ENCODE measurements around the gene SLX9.

Gene SLX9

GRCh38 chr21:44977616-44978340 lies 37.9 kb downstream of the SLX9 start:
- DNase-seq, result no peak

DNA sequence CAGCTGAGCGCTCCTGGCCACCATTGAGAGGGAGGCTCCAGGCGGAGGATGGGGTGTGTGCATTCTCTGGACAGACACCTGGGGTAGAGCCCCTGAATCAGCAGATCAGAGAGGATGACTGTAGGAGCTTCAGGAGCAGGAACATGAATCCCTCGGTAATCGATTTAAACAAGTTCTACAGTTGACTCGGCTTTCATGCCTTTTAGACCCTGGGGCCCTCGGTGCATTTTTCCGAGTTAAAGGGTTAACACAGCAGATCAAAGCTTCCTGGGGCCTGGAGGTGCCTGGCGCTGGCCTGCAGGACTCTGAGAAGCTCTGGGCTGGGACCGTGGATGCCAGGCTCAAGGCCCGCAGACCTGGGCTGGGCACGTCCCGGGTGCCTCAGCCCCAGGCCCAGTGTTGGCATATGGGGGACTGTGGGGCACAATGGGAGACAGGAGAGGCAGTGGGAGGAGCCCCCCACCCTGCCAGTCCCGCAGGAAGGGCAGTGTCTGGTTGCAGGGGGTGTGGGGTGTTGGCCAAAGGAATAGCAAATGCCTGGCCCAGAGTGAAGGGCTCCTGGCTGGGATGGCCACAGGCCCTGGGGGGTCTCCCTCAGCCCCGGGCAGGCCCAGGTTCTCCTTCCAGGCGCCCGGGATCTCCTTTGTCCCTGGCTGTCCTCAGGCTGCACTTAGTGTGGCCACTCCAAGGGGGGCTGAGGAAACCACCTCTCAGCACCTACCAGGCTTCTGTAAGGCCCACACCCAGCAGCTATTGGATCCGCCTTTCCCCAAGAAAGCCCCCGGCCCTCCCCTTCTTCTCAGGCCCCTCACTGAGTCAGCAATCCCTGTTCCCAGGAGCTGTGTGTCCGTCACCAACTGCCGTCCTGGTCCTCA lies 40.1 kb downstream of the SLX9 start:
- DNase-seq, result no peak

DNA sequence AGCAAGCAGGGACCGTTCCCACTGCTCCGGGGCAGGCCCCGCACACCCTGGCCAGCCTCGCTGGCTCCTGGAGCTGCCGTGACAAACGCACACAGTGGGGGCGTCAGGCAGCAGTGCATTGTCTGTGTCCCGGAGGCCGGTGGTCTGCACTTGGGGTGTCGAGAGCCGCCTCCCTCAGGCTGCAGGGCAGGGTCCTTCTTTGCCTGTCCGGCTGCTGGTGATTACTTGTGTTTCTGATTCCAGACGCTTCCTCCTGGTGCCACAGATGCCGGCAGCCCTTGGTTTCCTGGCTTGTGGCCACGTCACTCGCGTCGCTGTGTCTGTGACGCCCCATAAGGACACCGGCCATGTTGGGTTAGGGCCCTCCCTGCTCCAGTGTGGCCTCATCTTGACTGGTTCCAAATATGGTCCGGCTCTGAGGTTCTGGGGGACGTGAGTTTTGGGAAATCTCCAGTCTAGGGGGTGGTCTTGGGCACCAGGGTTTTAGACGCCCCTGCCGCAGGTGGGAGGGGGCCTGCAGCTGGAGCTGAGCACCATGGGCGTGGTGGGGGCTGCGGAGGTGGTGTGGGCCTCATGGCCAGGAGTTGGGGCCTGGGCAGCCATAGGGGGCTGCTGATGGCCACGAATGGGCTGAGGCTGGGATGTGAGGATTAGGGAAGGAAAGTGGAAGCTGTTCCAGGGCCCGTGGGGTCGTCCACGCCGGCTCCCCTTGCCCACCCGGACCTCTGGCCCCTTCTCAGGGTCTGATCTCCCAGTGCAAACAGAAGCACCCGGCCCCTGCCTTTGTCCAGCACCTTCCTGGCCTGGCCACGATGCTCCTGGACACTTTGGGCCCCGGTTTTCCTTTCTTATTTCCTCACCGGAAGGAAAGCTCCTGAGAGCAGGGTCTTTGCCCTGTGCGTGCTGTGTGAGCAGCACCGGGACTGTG lies 41.0 kb downstream of the SLX9 start:
- DNase-seq, result no peak

- DNase-seq, result no peak
Observed at GRCh38 chr21:44982558-44983250, 42.9 kb downstream of the SLX9 start.

DNA sequence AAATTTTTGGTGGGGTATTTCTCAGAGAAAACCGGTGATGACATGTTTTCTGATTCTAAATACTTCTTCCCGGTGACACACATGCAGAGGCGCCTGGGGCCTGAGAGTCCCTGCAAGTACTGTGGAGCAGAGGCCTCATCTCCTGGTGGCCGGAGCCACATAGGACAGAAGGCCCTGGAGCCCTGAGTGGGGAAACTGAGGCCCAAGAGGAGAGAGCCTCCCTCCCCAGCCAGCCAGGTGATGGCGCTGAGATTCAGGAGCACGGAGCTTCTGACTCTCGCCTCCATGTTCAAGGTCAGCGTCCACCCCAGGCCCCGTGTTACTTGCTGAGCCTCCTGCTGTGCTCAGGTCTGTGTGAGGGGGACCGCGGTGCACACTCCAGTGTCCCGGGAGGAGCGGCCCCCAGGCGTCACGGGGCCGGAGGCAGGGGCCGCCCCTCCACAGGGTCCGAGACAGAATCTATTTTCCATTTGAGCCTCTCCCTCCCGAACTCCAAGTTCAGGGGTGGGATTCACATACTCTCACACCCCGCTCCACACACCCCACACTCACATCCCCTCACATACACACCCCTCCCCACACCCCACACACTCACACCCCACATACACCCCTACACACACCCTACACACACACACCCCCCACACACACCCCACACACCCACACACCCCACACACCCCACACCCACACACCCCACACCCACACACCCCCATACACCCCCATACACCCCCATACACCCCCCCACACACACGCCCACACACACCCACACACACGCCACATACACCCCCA lies 43.8 kb downstream of the SLX9 start:
- DNase-seq, result no peak

GRCh38 chr21:44984428-44984791 lies 44.6 kb downstream of the SLX9 start:
- no peak for DNase-seq

- DNase-seq, result no peak
Observed at GRCh38 chr21:44984792-44985440, 45.1 kb downstream of the SLX9 start.

GRCh38 chr21:44985441-44986401 lies 45.9 kb downstream of the SLX9 start:
- DNase-seq, result no peak

GRCh38 chr21:44986471-44987291 lies 46.9 kb downstream of the SLX9 start:
- DNase-seq, result no peak

DNA sequence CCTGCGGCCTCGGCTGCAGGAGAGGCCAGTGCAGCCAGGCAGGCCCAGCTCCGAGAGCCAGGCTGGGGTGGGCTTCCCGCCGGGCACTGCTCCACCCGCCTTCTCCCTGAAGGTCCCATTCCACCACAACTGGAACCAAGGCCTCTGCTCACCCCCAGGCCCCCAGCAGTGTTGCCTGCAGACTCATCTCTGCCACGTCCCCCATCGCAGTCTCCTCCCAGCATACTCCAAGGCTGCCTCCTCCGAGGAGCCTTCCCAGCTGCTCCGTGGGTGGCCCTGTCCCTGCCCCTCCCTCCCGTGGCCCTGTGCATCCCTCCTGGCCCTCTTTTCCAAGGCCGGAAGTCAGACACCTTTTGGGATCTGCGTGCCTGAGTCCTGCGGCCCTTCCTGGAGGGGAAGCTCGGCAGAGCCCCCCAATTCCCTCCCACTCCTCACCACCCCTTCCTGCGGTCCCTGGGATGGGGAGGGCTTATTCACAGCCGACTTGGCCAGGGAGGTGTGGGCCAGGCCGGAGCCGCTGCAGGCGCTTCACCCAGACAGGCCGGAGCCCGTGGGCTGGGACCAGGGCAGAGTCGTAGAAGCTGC lies 47.6 kb downstream of the SLX9 start:
- no peak for DNase-seq

- DNase-seq, result no peak
Observed at GRCh38 chr21:44987886-44988606, 48.2 kb downstream of the SLX9 start.

GRCh38 chr21:44988607-44989536 lies 49.0 kb downstream of the SLX9 start:
- DNase-seq, result no peak

DNA sequence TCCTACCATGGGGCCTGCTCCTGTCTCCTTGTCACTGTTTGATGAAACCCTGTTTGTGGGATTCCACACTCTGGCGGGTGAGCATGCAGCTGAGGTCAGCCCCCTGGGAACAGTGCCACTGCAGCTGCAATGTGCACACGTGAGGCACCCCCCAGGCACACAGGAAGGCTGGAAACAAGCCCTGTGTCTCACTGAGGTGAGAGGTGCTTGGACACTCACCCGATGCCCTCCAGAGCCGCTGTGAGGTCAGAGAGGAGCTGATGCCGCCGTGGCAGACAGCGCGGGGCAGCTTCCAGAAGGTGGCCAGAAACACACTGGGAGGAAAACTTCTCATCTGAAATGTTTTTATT lies 49.7 kb downstream of the SLX9 start:
- DNase-seq, result no peak

DNA sequence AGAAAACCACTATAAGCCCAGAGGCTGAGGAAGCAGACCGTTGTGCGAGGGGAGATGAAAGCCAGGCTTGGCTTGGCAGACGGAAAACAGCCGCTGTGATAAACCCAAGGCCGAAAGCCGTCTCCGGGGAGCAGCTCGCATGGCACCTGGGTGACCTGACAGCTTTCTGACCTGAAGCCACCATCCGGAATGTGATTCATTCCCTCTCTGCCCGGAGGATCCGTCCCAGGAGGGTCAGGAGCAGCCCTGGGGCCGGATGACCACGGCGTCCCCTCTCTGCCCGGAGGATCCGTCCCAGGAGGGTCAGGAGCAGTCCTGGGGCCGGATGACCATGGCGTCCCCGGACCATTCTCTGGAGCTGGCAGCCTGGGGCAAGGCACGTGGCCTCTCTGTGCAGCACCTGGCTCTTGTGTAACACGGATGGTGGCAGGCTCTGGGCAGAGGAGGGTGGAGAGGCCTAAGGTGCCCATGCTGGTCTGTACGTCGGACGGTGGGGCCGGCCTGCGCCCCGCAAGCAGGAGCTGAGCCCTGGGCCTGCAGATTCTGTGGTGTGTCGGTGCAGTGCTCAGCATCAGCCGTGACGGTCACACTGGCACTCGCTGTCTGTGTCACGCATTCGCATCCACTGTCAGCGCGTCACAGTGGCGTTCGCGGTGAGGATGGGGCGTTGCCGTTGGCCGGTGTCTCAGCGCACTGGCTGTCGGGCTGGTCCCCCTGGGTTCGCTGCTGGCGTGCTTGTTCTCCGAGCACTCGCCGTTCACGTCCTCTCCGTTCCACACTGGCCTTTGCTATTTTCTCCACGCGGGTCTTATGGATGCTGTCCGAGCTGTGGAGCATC lies 50.3 kb downstream of the SLX9 start:
- DNase-seq, result no peak

DNA sequence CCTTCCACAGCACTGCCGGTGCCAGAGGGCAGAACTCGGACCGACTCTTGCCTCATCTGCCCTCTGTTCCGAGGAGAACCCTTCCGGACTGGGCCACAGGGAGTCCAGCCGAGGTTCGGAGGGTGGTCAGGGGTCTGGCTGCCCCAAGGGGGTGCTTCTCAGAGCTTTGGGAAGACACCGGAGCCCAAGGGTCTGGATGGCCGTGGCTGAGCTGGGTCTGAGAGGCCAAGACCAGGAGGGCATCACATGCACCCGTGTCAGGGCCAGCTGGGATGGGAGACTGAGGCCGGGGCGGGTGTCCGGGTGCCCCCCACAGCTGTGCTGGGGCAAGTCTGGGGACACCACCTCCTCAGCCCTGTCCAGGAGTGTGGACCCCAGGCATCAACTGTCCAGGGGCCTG lies 51.1 kb downstream of the SLX9 start:
- no peak for DNase-seq

Data from activated naive CD4-positive, alpha-beta T cell (primary cell).